ENCODE data around the gene CDC42EP2.
A peak's percentile ranks its signal among the peaks of the same experiment; 100 is the strongest.
"Not testable (repeated sequence)": the region's sequence is repeated elsewhere in the genome, so short reads cannot be mapped to it uniquely, and the experiment has no call there.

Gene CDC42EP2

GRCh38 chr11:65320386-65321075 is 5.9 kb downstream of the CDC42EP2 start:
- no peak for DNase-seq (ENCODE audit: low read depth)

GRCh38 chr11:65321076-65321475 is 6.4 kb downstream of the CDC42EP2 start:
- no peak for DNase-seq (ENCODE audit: low read depth)

GRCh38 chr11:65321828-65322485 is 7.3 kb downstream of the CDC42EP2 start:
- no peak for DNase-seq (ENCODE audit: low read depth)

GRCh38 chr11:65323813-65324212 is 9.1 kb downstream of the CDC42EP2 start:
- no peak for DNase-seq (ENCODE audit: low read depth)

- no peak for DNase-seq (ENCODE audit: low read depth)
These were observed 10.8 kb downstream of the CDC42EP2 start for GRCh38 chr11:65325435-65325834.

DNA sequence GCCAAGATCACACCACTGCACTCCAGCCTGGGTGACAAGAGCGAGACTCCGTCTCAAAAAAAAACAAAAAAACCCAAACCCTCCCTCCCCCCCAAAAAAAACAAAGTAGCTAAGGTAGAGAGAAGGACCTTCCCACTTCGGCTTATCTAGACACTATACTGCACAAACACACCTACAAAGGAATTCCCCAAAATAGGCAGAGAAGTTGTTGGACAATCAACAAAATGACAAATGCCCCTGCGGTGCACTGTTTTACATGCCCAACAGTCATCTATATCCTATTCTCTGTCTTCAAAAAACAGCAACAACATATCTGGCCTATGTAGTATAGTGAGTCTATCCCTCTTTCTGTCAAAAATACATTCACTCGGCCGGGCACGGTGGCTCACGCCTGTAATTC is 12.4 kb downstream of the CDC42EP2 start:
- no peak for DNase-seq (ENCODE audit: low read depth)

- no peak for DNase-seq (ENCODE audit: low read depth)
These were observed 14.8 kb downstream of the CDC42EP2 start for GRCh38 chr11:65329478-65329877.

DNA sequence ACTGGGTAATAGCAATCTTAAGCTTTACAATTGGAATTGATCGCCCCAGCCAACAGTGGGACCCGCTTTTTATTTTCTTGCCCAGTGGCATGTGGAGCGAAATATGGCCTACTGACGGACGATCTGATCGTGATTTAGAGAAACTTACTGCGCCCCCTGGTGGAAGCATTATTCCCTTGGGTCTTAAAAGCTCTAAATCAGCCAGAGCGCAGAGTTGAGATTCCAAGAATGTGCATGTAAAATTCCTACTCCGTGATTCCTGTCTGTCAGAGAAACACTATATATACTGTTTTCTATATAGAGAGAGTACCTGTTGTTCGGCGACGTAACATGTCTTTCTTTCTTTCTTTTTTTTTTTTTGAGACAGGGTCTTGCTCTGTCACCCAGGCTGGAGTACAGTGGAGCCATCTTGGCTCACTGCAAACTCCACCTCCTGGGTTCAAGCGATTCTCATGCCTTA is 15.3 kb downstream of the CDC42EP2 start:
- DNase-seq (ENCODE audit: low read depth), result peak; percentile 78

DNA sequence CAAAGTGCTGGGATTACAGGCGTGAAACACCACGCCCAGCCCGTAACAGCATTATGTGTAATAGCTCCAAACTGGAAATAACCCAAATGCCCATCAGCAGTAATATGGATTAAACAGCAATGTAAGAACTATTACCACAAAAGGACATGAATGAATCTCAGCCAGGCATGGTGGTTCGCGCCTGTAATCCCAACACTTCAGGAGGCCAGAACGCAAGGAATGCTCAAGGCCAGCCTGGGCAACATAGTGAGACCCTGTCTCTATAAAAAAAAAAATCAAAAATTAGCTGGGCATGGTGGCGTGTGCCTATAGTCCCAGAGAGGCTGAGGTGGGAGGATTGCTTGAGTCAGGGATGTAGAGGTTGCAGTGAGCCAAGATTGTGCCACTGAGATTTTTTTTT is 15.9 kb downstream of the CDC42EP2 start:
- no peak for DNase-seq (ENCODE audit: low read depth)

- DNase-seq (ENCODE audit: low read depth), result not testable (repeated sequence)
These were observed 17.9 kb downstream of the CDC42EP2 start for GRCh38 chr11:65332591-65332990.

DNA sequence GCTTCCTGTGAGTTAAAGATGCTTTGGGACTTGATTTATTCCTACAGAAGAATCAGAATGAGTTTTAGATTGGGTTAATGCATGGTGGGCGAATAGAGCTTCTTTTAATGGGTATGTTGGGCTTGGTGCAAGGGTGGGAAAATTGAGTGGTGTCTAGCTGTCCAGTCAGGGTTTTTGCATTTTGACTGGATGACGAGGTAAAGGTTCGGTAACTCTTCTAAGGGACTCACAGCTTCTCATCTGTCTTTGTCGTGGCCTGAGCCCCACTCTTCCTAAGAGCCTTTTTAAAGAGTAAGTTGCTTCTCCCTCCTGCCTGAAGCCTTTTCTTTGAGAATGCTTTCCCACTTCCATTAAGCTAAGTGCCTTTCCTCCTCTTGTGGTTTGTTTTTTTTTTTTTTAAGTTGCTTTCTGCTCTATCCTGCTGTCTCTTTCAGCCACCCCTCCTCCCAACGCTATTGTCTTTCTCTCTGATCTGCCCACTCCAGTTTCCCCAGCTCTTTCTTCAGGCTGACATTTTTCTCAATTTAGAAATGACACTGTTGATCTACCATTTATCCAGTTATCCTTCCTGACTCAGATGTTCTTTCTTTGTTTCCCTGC is 20.1 kb downstream of the CDC42EP2 start:
- DNase-seq (ENCODE audit: low read depth), result no peak

DNA sequence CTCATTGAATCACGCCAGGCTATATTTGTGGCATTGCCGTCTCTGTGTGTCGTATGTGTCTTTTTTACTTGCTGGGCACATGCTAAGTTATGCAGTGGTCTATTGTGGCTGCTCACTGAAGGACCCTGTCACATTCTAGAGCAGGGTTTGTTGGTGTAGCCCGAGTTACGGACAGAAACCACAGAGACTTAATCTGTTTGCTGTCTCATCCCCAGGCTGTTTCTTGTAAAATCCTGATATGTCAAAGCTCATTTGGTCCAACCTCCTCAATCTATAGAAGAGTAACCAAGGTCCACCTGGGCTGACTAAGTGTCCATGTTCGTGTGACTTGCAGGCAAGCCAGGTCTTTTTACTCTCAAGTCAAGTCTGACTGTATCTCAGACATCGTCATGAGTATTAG is 24.0 kb downstream of the CDC42EP2 start:
- no peak for DNase-seq (ENCODE audit: low read depth)

- DNase-seq (ENCODE audit: low read depth), result no peak
These were observed 25.6 kb downstream of the CDC42EP2 start for GRCh38 chr11:65340226-65340625.

- no peak for DNase-seq (ENCODE audit: low read depth)
These were observed 27.2 kb downstream of the CDC42EP2 start for GRCh38 chr11:65341856-65342255.

DNA sequence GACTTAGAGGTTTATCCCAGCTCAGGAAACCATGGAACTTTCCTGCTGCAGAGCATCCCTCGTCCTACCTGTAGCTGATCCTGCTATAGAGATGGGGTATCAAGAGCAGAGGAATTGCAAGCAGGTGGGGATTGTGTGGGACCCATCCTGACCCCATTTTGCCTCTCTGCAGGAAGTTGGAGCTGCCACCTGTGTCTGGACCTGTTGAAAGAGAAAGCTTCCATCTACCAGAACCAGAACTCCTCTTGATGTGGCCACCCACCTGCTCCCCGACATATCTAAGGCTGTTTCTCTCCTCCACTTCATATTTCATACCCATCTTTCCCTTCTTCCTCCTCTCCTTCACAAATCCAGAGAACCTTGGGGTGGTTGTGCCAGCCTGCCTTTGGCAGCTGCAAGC is 36.8 kb downstream of the CDC42EP2 start:
- DNase-seq (ENCODE audit: low read depth), result no peak

GRCh38 chr11:65352783-65353182 is 38.1 kb downstream of the CDC42EP2 start:
- DNase-seq (ENCODE audit: low read depth), result no peak

- DNase-seq (ENCODE audit: low read depth), result no peak
These were observed 38.7 kb downstream of the CDC42EP2 start for GRCh38 chr11:65353376-65353775.

DNA sequence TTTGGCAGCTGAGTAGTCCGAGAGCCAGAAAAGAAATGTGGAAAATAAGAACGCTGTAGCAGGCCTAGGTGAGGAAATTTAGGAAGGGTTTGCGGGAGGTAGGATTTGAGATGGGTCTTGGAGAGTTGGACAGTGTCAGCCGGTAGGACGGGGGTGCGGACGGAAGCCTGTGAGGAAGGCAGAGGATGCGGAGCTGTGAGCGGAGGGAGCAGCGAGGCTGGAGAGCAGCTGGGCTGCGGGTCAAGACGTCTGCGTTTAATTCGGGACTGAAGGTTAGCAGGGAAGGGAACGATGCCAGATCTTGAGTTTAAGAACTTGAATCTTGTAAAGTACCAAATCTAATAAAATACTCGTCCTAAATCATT is 39.2 kb downstream of the CDC42EP2 start:
- DNase-seq (ENCODE audit: low read depth), result no peak

DNA sequence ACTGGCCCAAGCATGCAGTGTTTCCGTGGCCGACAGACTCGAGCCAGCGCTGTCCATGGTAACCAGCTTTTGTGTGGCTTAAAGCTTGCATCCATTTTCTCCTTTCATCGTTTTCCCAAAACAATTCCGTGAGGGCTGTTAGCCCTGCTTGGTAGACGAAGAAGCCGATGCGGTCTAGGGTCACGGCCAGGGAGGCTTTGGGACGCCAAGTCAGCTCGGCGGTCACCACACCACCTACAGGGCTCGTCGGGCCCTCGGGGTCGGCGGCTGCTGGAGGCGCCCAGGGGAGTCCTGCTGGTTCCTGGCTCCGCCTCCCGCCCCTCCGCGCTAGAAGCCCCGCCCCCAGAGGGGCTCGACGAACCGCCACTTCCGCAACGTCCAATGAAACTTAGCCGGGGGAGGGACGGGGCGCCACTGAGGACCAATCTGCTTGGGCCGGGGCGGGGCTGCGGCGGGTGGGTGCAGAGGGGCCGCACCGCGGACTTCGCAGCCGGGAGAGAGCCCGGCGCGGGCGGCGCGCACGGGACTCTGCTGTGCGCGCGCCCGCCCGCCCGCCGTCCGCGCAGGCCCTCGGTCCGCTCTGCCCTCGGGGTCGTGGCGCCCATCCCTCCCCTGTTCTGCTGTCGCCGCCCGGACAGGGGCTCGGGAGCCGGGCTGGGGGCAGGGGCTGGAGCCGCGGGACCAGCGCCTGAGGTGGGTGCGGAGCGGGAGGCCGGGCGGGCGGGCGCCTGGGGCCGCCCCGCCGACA is 39.8 kb downstream of the CDC42EP2 start, which contains the start of gene TIGD3:
TSS of gene TIGD3 (plus strand) at position 487 of the 748 bp plus-strand sequence. CDS start 1,058 bp downstream, outside the sequence.
- DNase-seq (ENCODE audit: low read depth), result peak; percentile 55

DNA sequence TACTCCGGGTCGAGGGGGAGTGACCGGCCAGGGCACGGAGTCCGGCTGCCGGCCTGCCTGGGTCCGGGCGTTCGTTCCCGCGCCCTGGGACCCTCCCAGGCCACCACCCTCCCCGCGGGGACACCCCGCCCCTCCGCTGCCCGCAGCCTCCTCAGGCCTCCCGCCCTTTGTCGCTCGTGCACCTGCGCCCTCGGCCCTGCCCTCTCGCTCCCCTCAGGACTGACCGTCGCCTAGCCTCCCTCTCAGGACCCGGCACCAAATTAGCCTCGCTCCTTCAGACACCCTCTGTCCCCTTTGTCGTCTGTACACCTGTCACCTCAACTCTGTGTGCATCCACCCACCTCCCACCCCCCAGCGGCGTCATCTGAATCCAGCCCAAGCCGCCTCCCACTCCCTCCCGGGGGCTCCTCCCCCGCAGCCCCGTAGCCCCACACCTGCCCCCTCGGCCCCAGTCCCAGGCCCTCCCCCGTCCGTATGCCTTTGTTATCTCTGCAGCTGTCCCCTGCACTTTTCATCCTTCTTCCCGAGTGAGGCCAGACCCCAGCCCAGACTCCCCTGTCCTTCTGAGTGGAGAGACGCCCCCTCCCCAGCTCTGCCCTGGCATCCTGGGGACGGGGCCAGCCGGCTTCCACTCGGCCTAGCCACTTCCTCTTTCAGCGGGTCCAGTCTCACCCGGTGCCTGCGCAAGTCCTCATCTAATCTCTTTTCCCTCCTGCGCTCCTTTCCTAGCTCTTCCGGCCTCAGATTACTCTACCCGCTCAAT is 40.5 kb downstream of the CDC42EP2 start:
- DNase-seq (ENCODE audit: low read depth), result no peak

- no peak for DNase-seq (ENCODE audit: low read depth)
These were observed 41.2 kb downstream of the CDC42EP2 start for GRCh38 chr11:65355776-65356393.

All from non-pigmented ciliary epithelial cell (primary cell).